Measurements from ENCODE around the gene PANK2.
"Not testable (repeated sequence)": the region's sequence is repeated elsewhere in the genome, so short reads cannot be mapped to it uniquely, and the experiment has no call there.

PANK2 gene

DNA sequence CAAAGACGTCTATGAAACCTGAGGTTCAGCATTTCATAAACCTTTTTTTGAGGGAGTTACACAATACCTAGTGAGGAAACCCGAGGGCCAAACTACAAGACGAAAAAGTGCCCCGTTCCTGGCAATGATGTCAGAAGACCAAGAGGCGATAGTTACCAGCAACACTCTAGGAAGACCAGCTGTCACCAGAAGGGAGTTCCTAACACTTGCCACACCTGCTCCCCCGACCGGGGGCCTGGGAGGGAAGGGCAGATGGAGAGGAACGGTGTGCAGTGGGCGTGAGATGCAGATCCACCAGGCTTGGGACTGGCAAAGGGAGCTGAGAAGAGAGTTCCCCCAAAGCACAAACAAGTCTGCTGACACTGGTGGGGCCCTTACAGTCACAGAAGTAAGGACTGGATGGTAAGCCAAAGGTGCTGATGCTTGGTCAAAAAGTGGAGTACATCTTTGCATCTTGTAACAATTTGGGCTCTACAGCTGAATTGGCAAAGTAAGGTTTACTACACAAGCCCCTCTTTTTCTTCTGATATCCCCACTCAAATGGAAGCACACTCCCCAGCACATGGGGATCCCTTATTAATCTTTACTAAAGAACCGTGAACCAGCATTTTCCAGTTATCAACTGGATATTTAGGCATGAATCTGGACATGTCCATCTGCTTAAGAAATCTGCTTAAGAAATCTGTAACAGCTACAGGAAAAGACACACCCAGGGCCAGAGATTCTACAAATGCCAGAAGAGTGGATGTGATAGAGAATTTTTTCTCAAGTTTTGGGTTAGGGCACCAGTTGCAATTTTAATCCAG lies 38.5 kb downstream of the PANK2 start:
- DNase-seq (ENCODE audit: low read depth, low spot score): no peak

DNA sequence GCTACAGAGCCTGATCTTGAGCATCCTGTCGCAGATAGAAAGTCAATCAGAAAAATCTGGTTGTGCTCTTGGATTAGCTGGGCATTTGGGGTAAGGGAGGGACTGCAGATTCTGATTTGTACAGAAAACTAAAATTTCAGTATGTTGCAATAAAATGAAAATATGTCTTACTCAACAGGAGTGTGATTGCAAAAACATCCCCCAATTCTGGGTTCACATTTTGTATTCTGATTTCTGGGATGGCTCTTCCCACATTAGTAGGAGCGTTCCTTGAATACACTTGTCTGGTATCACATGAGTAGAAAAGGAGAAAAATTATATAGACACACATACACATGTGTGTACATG lies 40.5 kb downstream of the PANK2 start:
- no peak for DNase-seq (ENCODE audit: low read depth, low spot score)

DNA sequence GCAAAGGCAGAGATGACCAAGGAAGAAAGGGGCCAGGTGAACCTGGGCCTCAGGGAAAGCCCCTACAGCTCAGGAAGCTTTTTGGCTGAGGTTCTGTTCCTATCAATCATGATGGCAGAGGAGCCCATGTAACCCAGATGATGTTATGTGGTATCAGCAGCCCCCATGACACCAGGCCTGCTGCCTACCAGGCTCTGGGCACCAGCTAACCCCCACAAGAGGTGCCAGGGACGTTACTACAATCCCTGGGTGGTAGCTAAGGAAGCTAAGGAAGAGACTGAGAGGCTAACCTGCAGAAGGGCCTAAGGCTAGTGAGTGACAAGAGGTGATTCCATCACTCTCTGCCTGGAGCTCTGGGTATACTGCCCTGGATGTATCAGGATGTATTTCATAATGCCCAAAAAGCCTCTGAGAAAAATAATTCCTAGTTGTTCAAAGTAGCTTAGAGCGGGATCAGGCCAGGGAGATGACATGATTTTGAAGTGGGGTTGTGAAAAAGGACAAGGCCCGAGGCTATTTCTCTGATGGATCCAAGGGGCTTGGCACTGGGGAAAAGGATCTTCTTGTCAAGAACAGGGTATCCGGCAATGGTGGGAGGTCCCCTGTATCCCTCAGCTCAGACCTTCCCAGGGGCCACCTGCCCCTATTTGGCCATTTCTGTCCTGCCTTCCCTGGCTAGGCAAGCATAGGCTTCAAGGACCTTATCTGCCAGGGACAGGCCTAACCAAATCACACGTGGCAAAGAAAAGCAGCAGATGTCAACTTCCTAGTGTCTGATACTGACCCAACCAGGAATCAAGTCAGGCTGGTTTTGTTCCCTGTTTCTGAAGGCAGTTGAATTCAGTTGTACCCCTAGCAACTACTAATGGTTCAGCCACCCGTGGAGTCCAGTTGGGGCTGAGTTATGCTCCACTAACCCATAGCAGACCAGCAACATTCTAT lies 41.3 kb downstream of the PANK2 start:
- DNase-seq (ENCODE audit: low read depth, low spot score): no peak

DNA sequence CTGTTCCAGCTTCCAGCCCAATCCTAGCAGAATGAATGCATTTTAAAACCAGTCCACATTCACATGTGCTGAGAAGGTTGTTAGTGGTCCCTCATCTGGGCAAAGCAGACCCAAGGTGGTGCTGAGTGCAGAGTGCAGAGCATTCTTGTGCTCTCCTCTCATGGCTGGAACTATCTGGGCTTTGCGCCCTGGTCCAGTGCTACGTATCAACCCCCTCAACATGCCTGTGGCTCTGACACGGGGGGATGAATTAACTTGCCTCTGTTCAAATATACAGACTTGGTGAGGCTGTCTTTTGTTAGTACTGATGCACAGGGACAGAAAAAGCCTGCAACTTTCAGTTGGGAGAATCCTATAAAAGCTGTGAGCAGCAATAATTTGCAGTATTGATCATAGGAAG lies 42.5 kb downstream of the PANK2 start:
- DNase-seq (ENCODE audit: low read depth, low spot score): no peak

DNA sequence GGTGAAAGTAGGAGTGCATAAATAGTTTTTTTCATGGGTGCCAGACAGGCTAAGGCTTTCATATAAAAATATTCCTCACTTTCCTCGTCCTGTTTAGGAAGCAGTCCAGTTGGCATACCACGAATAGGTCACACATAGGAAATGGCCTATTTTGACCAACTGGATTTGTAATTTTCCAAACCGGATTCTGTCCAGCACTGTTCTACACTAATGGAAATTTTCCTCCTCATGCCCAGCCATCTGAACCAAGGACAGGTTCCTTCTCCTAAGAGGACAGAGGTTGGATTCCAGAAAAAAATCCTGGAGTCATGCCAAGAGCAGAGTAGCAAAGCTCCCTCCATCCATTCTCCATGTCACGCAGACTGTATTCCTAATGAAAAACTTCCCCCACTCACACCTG lies 43.1 kb downstream of the PANK2 start:
- no peak for DNase-seq (ENCODE audit: low read depth, low spot score)

DNA sequence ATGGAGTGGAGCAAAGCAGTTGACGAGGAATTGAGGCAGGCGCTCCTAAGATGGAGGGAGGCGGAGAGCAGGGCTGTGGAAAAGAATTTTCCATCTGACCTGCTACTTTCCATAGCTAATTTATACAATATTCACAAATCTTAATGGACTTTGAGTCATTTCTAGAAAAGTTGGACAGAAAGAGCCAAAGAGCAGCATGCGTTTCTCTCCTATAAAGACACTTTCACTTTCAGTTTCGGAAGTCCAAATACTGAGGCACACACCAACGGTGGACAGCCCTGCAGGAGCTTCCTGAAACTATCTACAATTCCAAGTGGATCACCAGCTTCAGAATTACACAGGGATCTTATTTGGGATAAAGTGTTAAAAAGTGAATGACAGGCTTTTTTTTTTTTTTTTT lies 43.5 kb downstream of the PANK2 start:
- DNase-seq (ENCODE audit: low read depth, low spot score): peak; percentile 12

DNA sequence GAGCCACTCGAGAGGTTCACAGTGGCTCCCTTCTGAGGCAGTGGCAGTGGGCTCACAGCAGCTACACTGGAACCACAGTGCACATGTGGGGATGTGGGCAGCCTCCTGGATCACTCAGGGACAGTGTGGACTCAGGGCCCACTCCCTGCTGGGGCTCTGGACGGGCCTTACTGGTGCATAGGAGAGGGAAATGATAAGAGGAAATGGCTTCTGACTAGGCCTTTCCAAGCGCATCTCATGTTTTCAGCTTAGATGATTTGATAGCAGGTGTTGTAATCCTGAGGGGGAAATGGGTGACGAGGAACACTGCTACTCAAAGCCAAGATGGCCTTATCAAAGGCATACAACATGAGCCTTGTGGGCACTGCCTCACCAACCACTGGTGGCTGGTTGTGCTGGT lies 44.0 kb downstream of the PANK2 start:
- no peak for DNase-seq (ENCODE audit: low read depth, low spot score)

DNA sequence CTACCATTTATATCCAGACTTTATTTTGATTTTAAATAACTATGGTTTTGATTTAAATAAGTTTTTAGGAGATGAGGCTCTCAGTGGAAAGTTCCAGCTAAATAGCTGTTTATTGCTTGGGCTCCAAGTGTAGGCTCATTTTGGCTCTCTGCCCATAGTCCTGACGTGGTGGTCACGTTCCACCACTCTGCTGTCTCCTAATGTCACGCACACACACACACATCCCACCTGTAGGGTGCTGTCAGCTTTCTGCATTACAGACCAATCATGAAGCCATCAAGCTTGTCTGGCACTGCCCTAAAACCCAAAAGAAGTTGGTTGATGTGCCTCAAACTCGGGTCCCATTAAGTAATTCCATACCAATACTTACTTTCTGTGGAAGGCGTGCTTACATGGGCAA lies 45.4 kb downstream of the PANK2 start:
- DNase-seq (ENCODE audit: low read depth, low spot score): no peak

DNA sequence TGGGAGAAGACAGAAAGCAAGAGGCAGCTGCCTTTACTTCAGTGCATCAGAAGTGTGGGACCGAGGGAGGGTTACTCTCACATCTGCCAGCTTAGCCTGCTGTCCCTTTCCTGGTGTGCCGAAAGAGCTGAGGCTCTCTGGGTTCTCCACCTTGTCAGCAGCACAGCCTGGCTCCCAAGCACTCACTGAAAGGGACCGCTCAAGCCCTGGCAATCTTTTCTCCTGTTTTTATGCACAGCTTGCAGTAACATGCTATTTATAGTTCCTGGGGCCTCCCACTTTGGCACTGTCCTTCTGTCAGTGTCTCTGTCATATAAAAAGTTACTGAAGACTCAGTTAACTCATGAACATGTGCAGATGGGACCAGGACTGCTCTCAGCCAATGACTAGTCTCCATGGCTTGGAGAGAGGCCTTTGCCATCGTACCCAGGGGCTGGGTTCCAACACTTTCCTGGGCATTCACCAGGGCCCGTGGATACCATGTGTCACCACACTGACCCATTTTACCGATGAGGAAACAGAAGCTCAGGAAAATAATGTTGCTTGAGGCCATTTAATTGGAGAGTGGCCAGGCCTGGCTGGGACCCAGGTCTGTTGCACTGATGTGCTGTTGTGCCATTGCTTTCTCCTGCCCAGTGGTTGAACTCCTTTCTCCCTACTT lies 46.2 kb downstream of the PANK2 start:
- no peak for DNase-seq (ENCODE audit: low read depth, low spot score)

DNA sequence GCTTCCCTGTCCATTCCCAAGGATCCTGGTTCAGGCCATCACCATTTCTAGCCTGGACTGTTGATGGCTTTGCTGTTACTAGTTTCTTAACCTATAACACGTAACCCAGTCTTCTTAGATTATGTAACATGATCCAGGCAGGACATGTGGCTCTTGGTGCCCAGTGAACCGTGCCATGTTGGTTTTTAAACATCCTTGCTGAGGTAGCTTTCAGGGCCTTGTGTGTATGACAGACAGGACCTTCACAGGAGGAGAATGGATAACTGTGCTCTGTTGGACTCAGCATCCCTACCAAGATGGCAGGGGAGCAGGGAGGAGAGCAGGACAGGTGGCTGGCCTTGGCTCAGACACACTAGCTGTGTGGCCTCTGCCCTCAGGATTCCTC lies 46.8 kb downstream of the PANK2 start:
- no peak for DNase-seq (ENCODE audit: low read depth, low spot score)

DNA sequence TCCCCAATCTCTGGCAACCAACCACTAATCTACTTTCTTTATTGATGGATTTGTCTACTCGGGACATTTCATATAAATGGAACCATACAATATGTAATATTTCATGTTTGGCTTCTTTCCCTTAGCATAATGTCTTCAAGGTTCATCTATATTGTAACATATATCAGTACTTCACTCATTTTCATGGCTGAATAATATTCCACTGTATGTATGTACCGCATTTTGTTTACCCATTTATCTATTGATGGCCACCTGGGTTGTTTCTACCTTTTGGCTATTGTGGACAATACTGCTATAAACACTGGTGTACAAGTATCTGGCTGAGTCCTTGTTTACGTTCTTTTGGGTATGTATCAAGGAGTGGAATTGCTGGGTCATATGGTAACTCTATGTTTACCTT lies 48.4 kb downstream of the PANK2 start:
- DNase-seq (ENCODE audit: low read depth, low spot score): no peak

DNA sequence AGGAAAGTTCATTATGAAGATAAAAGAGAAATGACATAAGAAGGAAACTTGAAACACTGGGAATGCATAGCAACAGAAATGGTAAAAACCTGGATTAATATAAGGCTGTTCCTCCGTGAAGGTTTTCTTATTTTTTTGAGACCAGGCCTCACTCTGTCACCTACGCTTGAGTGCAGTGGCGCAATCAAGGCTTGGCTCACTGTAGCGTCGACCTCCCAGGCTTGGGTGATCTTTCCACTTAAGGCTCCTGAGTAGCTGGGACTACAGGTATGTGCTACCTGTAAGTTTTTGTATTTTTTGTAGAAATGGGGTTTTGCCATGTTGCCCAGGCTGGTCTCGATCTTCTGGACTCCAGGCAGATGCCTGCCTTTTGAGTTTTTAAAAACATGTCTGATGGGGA lies 51.7 kb downstream of the PANK2 start:
- no peak for DNase-seq (ENCODE audit: low read depth, low spot score)

DNA sequence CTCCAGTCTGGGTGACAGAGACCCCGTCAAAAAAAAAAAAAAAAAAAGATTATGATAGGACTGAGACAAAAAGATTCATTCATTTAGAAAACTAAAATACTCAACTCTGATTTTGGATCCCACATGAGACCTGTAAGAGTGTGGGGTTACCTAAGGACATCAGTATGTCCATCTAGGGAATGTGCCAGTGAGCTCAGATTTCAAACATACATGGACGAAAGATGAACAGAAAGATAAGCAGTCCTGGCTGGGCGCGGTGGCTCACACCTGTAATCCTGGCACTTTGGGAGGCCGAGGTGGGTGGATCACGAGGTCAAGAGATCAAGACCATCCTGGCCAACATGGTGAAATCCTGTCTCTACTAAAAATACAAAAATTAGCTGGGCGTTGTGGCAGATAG lies 57.5 kb downstream of the PANK2 start:
- not testable (repeated sequence) for DNase-seq (ENCODE audit: low read depth, low spot score)

DNA sequence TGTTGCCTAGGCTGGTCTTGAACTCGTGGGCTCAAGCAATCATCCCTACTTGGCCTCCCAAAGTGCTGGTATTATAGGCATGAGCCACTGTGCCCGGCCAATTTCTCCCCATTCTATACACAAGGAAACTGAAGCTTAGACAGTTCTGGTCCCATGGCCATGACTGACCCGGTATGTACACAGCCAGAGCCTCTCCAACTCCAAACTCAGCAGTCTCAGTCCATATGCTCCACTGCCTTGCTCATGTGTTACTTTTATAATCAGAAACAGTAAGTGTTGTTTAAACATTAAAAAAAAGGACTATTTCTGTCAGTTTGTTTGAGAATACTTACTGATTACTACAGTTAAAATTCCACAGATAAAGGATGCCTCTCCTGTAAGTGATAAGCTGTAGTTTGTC lies 75.5 kb downstream of the PANK2 start:
- DNase-seq (ENCODE audit: low read depth, low spot score): no peak

DNA sequence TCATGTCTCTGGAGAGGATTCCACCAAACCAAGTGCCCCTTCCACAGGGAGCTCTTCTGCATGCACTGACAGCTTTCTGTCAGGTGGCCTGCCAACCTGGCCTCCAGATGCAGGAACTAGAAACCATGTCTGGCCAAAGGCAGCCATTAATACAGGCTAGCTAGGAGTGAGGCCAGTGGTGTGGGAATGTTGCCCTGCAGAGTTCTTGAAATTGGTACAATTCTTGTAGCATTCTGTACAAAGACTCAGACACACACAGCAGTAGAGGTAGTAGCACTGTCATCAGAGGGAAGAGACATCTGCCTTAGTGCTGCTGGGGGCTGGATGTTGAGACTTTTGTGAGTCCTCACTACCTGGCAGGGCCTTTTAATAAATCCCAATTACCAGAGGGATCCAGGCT lies 77.4 kb downstream of the PANK2 start:
- no peak for DNase-seq (ENCODE audit: low read depth, low spot score)

DNA sequence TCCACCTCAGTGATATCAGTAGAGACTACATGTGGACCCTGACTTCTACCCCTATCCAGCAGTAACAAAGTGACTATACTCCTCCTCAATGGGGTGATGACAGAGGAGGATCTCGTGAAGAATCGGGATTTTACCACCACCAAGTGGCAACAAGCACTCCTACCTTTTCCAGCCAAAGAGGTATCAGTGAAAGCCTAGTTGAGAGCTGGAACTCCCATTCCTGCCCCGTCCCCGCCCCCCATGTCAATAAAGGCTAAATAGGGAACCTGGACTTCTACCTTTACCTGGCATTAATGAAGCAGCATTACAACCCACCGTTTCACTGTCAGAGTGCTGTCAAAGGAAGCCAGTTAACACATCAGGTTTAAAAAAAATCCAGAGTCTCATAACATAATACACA lies 80.8 kb downstream of the PANK2 start:
- no peak for DNase-seq (ENCODE audit: low read depth, low spot score)

DNA sequence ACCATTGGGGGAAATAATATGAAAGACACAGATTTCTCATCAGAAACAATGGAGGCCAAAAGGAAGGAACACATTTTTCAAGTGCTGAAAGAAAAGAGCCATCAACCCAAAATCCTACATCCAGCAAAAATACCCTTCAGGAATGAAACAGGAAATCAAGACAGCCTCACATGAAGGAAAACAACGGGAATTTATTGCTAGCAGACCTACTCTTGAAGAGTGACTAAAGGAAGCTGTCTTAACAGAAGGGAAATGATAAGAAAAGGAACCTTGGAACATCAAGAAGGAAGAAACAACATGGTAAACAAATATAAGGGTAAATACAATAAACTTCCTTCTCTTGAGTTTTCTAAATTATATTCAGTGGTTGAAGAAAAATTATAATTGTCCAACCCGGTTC lies 82.0 kb downstream of the PANK2 start:
- DNase-seq (ENCODE audit: low read depth, low spot score): no peak

DNA sequence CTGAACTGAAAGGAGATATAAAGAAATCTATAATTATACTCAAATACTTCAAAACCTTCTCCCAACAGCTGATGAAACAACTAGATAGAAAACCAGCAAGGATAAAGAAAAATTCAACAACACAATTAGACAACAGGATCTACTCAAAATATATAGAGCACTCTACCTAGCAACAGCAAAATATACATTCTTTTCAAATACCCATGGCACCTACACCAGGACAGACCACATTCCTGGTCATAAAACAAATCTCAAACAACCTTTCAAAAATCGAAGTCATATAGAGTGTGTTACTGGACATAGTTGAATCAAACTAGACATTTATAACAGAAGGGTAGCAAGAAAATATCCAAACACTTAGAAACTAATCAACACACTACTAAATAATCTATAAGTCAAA lies 83.0 kb downstream of the PANK2 start:
- no peak for DNase-seq (ENCODE audit: low read depth, low spot score)

DNA sequence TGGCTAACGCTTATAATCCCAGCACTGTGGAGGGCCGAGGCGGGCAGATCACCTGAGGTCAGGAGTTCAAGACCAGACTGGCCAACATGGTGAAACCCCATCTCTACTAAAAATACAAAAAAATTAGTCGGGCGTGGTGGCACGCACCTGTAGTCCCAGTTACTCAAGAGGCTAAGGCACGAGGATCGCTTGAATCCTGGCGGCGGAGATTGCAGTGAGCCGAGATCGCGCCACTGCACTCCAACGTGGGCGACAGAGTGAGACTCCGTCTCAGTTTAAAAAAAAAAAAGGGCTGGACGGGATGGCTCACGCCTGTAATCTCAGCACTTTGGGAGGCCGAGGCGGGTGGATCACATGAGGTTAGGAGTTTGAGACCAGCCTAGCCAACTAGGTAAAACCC lies 83.4 kb downstream of the PANK2 start:
- DNase-seq (ENCODE audit: low read depth, low spot score): not testable (repeated sequence)

DNA sequence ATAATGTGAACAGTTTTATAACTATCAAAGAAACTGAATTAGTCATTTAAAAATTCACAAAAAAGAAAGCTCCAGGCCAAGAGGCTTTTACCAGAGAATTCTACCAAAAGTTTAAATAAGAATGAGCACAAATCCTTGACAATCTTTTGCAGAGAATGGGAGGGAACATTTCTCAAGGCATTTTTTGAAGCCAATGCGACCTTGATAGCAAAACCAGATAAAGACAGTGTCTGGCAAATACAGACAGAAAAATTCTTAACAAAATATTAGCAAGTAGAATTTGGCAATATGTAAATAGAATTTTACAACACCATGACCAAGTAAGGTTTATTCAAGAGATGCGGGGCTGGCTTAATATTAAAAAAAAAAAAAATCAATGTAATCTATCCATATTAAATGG lies 84.5 kb downstream of the PANK2 start:
- DNase-seq (ENCODE audit: low read depth, low spot score): no peak

DNA sequence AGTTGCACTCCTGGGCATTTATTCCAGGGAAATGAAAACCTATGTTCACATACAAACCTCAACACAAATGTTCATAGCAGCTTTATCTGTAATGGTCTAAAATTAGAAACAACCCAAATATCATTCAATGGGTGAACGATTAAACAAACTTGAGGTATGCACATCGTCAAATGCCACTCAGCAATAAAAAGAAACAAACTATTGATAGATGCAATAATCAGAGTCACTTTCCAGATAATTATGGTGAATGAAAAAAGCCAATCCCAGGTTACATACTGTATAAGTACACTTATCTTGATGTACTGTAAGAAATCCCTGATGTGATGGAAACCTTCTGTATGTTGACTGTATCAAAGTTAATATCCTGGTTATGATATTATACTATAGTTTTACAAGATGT lies 87.3 kb downstream of the PANK2 start:
- no peak for DNase-seq (ENCODE audit: low read depth, low spot score)
